Psoas muscle (tissue), 8 donors: ENCODE measurements around the gene ZNF683. TPM values are rescaled to one million over a fixed set of nuclear protein-coding genes. Genes with fewer than 3 reads are reported as not detected.
A peak's percentile ranks its signal among the peaks of the same experiment; 100 is the strongest.
"Not testable (repeated sequence)": the region's sequence is repeated elsewhere in the genome, so short reads cannot be mapped to it uniquely, and the experiment has no call there.

Experiments used
- ATAC-seq, 4 donors: fragments of 200-7000 bp; cut with Tn5 transposase; one replicate each; pipeline ENCODE4 v1.9.1; 2020; ENCODE audit warnings: moderate library complexity in 3 of 4, mild to moderate bottlenecking in 2 of 4
- DNase-seq, 2 donors: peaks; one replicate each; pipeline ENCODE4 v3.0.0-alpha.2; 2020
- H3K27ac ChIP-seq: fragments of 200-600 bp; one replicate; pipeline ENCODE4 v1.8.0; 2022
- H3K27me3 ChIP-seq, 3 donors: fragments of 200-600 bp in 1 of 3; one replicate each; pipeline versions ENCODE4 v1.6.1 to v1.8.0; 2013 to 2022; ENCODE audit warnings: low read length in 2 of 3, mild to moderate bottlenecking in 2 of 3, moderate library complexity in 1 of 3; ENCODE audit not compliant: insufficient read depth in 3 of 3
- H3K36me3 ChIP-seq, 2 donors: fragments of 200-600 bp in 1 of 2; one replicate each; pipeline versions ENCODE4 v1.6.1 to v1.8.0; 2013 to 2022; ENCODE audit warnings: low read depth in 1 of 2, mild to moderate bottlenecking in 1 of 2, moderate library complexity in 1 of 2; ENCODE audit not compliant: insufficient read depth in 1 of 2
- H3K4me1 ChIP-seq: fragments of 200-600 bp; one replicate; pipeline ENCODE4 v1.8.0; 2022
- H3K4me3 ChIP-seq: fragments of 200-600 bp; one replicate; pipeline ENCODE4 v1.8.0; 2022; ENCODE audit warnings: mild to moderate bottlenecking
- H3K9me3 ChIP-seq: fragments of 200-600 bp; one replicate; pipeline ENCODE4 v1.8.0; 2022
- CTCF ChIP-seq: fragments of 200-600 bp; IDR thresholded peaks from one replicate; pipeline ENCODE4 v1.8.0; 2022; ENCODE audit warnings: antibody characterized with exemption
- WGBS, 3 donors: extraction: QIAGEN DNeasy Blood & Tissue Kit; methylation state at CpG; one replicate each; pipeline versions ENCODE4 v1.1.6 to v1.1.7; 2013; 5-methylcytosine and 5-hydroxymethylcytosine counted together
- intact Hi-C, 2 donors: fragments of 100-400 bp; cut with DNase I; formaldehyde crosslinking; loops; one replicate each; pipeline versions ENCODE4 v1.11.0 to v1.14.2; 2022
- long read RNA-seq, 2 donors: library from polyadenylated mRNA; unstranded; transcript quantifications; one replicate each; pipeline ENCODE4 v2.0.0, GENCODE V29; 2021
- polyA plus RNA-seq, 3 donors: library from polyadenylated mRNA; stranded (reverse); fragments of 200-250 nt; gene quantifications; one replicate each; pipeline ENCODE4 v1.2.3, GENCODE V29; 2013
- total RNA-seq, 4 donors: library from RNA; stranded (reverse); fragmentation: NEBNext Ultra II Directional in 2 of 4; extraction: Animal tissue kit (Norgen Biotek cat#: 25700) in 2 of 4; gene quantifications; one replicate each; pipeline versions ENCODE4 v1.2.1 to v1.2.4, GENCODE V29; 2021 to 2023
- donor health status: healthy with polysubstance abuse.
- donor health status: DM: no; HTN: no; CAD: no; lungs with moderate emphysema.
- donor health status: Bipolar disorder and iron deficiency.
- donor health status: healthy.
- donor health status: DM: yes; HTN: yes; CAD: no.
- donor health status: DM: no; HTN: no; CAD: no.
- donor health status: DM: no; HTN: no; CAD: no.
- donor health status: DM: yes; HTN: yes; CAD: no.

ZNF683 gene
- total RNA-seq: not detected
- under 1 TPM in 1 of 3 donors, not detected in 2; 0.06 TPM for polyA plus RNA-seq
- long read RNA-seq, donor 1: 0 reads
- long read RNA-seq, donor 2: 0 reads

- H3K4me3 ChIP-seq, DNase-seq, intact Hi-C loops, H3K36me3 ChIP-seq, ATAC-seq, H3K27ac ChIP-seq, H3K4me1 ChIP-seq, H3K9me3 ChIP-seq, H3K27me3 ChIP-seq: not testable (repeated sequence)
- WGBS, 3 donors: 56 to 59% (median 59%) methylated on average over 3 of the region's 3 CpGs
Measured at GRCh38 chr1:26372611-26373010, at the start of gene ZNF683. ZNF683 (minus strand) TSS chr1:26372750; CDS start chr1:26368571, 4,179 bp downstream.

GRCh38 chr1:26419494-26419893, 46.9 kb upstream of the ZNF683 start:
- no peaks in the 10 kb centered on the region for H3K36me3 ChIP-seq
- 61 to 83% (median 74%) methylated on average over 2 of the region's 2 CpGs for WGBS, 3 donors
- DNase-seq: no peak
- intact Hi-C loops: no loop called here
- ATAC-seq: no peak
- H3K27me3 ChIP-seq: peaks cover 0 to 36% (median 0%) of the 10 kb centered on the region in 3 donors
- no peaks in the 10 kb centered on the region for H3K4me1 ChIP-seq
- no peak for TF ChIP-seq CTCF
- no peaks in the 10 kb centered on the region for H3K9me3 ChIP-seq
- H3K27ac ChIP-seq: no peak overlapping the region
- H3K4me3 ChIP-seq: no peak overlapping the region

- DNase-seq: no peak
- Histone ChIP-seq H3K4me3 (no peak overlapping the region), H3K9me3 (no peaks in the 10 kb centered on the region), H3K27ac (no peak overlapping the region), H3K36me3 (no peaks in the 10 kb centered on the region), H3K27me3 (peaks cover 0 to 38% (median 2%) of the 10 kb centered on the region in 3 donors), H3K4me1 (no peaks in the 10 kb centered on the region)
- no peak for TF ChIP-seq CTCF
- intact Hi-C loops: no loop called here
- 26 to 38% (median 33%) methylated on average over 4 to 5 of the region's 5 CpGs for WGBS, 3 donors
- no peak for ATAC-seq
Measured at GRCh38 chr1:26418865-26419349, 46.4 kb upstream of the ZNF683 start.

GRCh38 chr1:26417111-26417759, 44.7 kb upstream of the ZNF683 start:
- Histone ChIP-seq H3K9me3 (no peaks in the 10 kb centered on the region), H3K27me3 (peaks cover 0 to 52% (median 12%) of the 10 kb centered on the region in 3 donors), H3K4me3 (no peak overlapping the region), H3K4me1 (no peaks in the 10 kb centered on the region), H3K27ac (no peak overlapping the region), H3K36me3 (no peaks in the 10 kb centered on the region)
- peak; percentile 72 for TF ChIP-seq CTCF
- ATAC-seq (peak; percentile 73 to 86 (median 83)), DNase-seq (peak; percentile 60 to 84)
- whole genome bisulfite sequencing, 3 donors: 17 to 22% (median 21%) methylated on average over 9 of the region's 9 CpGs
- intact Hi-C loops: no loop called here

GRCh38 chr1:26413031-26413430, 40.5 kb upstream of the ZNF683 start:
- H3K36me3 ChIP-seq: no peaks in the 10 kb centered on the region
- peaks cover 0 to 65% (median 29%) of the 10 kb centered on the region in 3 donors for H3K27me3 ChIP-seq
- no peak overlapping the region for H3K4me3 ChIP-seq
- no peak overlapping the region for H3K27ac ChIP-seq
- intact Hi-C loops: no loop called here
- TF ChIP-seq CTCF: no peak
- no peaks in the 10 kb centered on the region for H3K9me3 ChIP-seq
- ATAC-seq (no peak), DNase-seq (no peak)
- WGBS, 3 donors: 0 to 6% (median 2%) methylated on average over 1 of the region's 1 CpG
- no peaks in the 10 kb centered on the region for H3K4me1 ChIP-seq
